T-cell (primary cell): ENCODE measurements around the gene CITED2. TPM values are rescaled to one million over a fixed set of nuclear protein-coding genes. Genes with fewer than 3 reads are reported as not detected.

Source experiments
- ATAC-seq, 4 experiments: fragments of 200-7000 bp in 3 of 4; fragments of 150-1000 bp in 1 of 4; cut with Tn5 transposase; replicated peaks in 1 of 4; 1 replicate in 3 of 4; 2 replicates in 1 of 4; pipeline ENCODE4 v1.10.0; 2021; ENCODE audit warnings: moderate library complexity in 3 of 4, mild to moderate bottlenecking in 2 of 4, moderate number of reproducible peaks in 1 of 4
- CTCF ChIA-PET, 2 donors: fragments of 300-600 bp; sonication (Branson Sonifier 250); formaldehyde crosslinking; loops; one replicate each; lab custom pipeline; 2022; ENCODE audit warnings: antibody characterized with exemption in 2 of 2; lab: Charles Lee
- POLR2A ChIA-PET, 2 donors: fragments of 300-600 bp; sonication (Branson Sonifier 250); formaldehyde crosslinking; loops; one replicate each; lab custom pipeline; 2022; ENCODE audit warnings: antibody characterized with exemption in 2 of 2; lab: Charles Lee
- DNase-seq, 35 experiments: peaks; one replicate each; pipeline versions ENCODE4 v3.0.0 to v3.0.0-alpha.2; 2013 to 2023
- H3K27ac ChIP-seq: one replicate; pipeline ENCODE4 v1.5.1; 2013; ENCODE audit warnings: low read length
- H3K27me3 ChIP-seq, 2 experiments: replicated peaks in 1 of 2; 1 replicate in 1 of 2; 2 replicates in 1 of 2; pipeline versions ENCODE4 v1.6.1 to v1.7.0; 2013; ENCODE audit warnings: low read length in 1 of 2, mixed read lengths in 1 of 2; ENCODE audit not compliant: control insufficient read depth in 2 of 2, insufficient read depth in 2 of 2; ENCODE audit errors: extremely low read depth in 1 of 2
- H3K36me3 ChIP-seq, 2 donors: 1 replicate in 1 of 2; 2 replicates in 1 of 2; pipeline versions ENCODE4 v1.6.1 to v1.7.0; 2013; ENCODE audit warnings: low read length in 1 of 2; ENCODE audit not compliant: control insufficient read depth in 2 of 2, insufficient read depth in 1 of 2; ENCODE audit errors: extremely low read depth in 1 of 2
- H3K4me1 ChIP-seq, 2 experiments: 1 replicate in 1 of 2; 2 replicates in 1 of 2; pipeline versions ENCODE4 v1.6.1 to v1.7.0; 2013; ENCODE audit warnings: low read length in 2 of 2, mixed read lengths in 1 of 2; ENCODE audit not compliant: insufficient read depth in 2 of 2, control insufficient read depth in 1 of 2; ENCODE audit errors: extremely low read depth in 1 of 2
- H3K4me3 ChIP-seq, 2 donors: 1 replicate in 1 of 2; 2 replicates in 1 of 2; pipeline versions ENCODE4 v1.5.1 to v1.7.0; 2013; ENCODE audit warnings: mild to moderate bottlenecking in 2 of 2, low read length in 1 of 2, moderate library complexity in 1 of 2; ENCODE audit not compliant: control insufficient read depth in 1 of 2; ENCODE audit errors: extremely low read depth in 1 of 2
- H3K9me3 ChIP-seq: 2 replicates; pipeline ENCODE4 v1.7.0; 2013
- H3K27ac Mint-ChIP-seq, 2 donors: one replicate each; pipeline ENCODE4 v1.8.0; 2020 to 2021; ENCODE audit warnings: mild to moderate bottlenecking in 2 of 2, mixed read lengths in 2 of 2
- H3K27me3 Mint-ChIP-seq, 2 donors: one replicate each; pipeline ENCODE4 v1.8.0; 2021 to 2022; ENCODE audit warnings: mixed read lengths in 2 of 2
- H3K36me3 Mint-ChIP-seq: one replicate; pipeline ENCODE4 v1.8.0; 2021; ENCODE audit warnings: mixed read lengths
- H3K4me1 Mint-ChIP-seq, 3 donors: one replicate each; pipeline ENCODE4 v1.8.0; 2020 to 2022; ENCODE audit warnings: mixed read lengths in 3 of 3, mild to moderate bottlenecking in 1 of 3
- H3K4me3 Mint-ChIP-seq, 3 donors: one replicate each; pipeline ENCODE4 v1.8.0; 2020 to 2022; ENCODE audit warnings: mild to moderate bottlenecking in 3 of 3, mixed read lengths in 3 of 3, moderate library complexity in 3 of 3
- H3K9me3 Mint-ChIP-seq, 3 donors: one replicate each; pipeline ENCODE4 v1.8.0; 2020 to 2022; ENCODE audit warnings: mixed read lengths in 3 of 3
- WGBS: methylation state at CpG from one replicate; pipeline ENCODE4 v1.1.5; 2013; ENCODE audit warnings: missing lambda C conversion rate; ENCODE audit not compliant: insufficient coverage; 5-methylcytosine and 5-hydroxymethylcytosine counted together
- total RNA-seq, 35 experiments: library from RNA in 6 of 35; stranded (reverse) in 6 of 35; fragments of 120-200 nt in 1 of 35; gene quantifications; one replicate each; pipeline versions ENCODE4 v1.2.1 to v1.2.4 and lab custom pipeline; 2013 to 2026

CITED2 gene
- total RNA-seq, 5 donors from 2014 or later (not counting 1 experiment from before 2014, with no cell fraction given) = 108 to 145 (median 134) TPM

DNA sequence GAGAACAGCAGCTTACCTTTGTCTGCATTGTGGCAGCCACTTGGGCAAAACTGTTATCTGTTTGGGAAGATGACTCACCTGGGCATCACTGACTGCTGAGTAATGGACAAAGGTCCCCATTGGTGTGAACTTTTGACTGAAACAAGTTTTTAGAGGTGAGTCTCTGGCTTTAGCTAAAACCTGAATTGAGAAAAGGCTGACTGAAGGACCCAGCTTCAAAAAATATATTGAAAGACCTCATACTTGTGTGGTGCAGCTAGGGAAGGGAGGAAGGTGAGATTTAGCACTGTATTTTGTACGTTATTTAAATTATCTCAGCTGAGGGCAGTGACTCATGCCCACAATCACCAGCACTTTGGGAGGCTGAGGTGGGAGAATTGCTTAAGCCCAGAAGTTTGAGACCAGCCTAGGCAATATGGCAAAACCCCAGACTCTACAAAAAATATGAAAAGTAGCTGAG, 4.5 kb upstream of the CITED2 start:
- POLR2A ChIA-PET = interaction anchor here in 1 of 2 donors (0.6 kb wide), 1 partner anchor 115 kb away, joined by 4 read pairs; no protein-coding TSS in a partner anchor
- no peak overlapping the region for H3K4me3 Mint-ChIP-seq
- no peaks in the 10 kb centered on the region for H3K27me3 ChIP-seq
- WGBS = no CpG with 5 or more reads among the region's 1 CpG
- peaks cover 5% of the 10 kb centered on the region for H3K36me3 Mint-ChIP-seq
- no peaks in the 10 kb centered on the region for H3K9me3 Mint-ChIP-seq
- peaks cover 11 to 26% (median 13%) of the 10 kb centered on the region in 3 donors for H3K4me1 Mint-ChIP-seq
- no peaks in the 10 kb centered on the region for H3K36me3 ChIP-seq
- CTCF ChIA-PET = interaction anchor here in 1 of 2 donors (1.1 to 1.6 kb wide), 3 partner anchors 10 to 160 kb away, joined by 3 to 7 read pairs (median 4); no protein-coding TSS in a partner anchor
- no peaks in the 10 kb centered on the region for H3K9me3 ChIP-seq
- ATAC-seq (no peak), DNase-seq (no peak)
- H3K4me1 ChIP-seq = peaks cover 3 to 13% of the 10 kb centered on the region in 2 experiments
- peak overlapping the region in 1 of 2 donors; percentile 25 for H3K27ac Mint-ChIP-seq
- H3K27ac ChIP-seq = no peak overlapping the region
- H3K4me3 ChIP-seq = no peak overlapping the region
- no peaks in the 10 kb centered on the region for H3K27me3 Mint-ChIP-seq

DNA sequence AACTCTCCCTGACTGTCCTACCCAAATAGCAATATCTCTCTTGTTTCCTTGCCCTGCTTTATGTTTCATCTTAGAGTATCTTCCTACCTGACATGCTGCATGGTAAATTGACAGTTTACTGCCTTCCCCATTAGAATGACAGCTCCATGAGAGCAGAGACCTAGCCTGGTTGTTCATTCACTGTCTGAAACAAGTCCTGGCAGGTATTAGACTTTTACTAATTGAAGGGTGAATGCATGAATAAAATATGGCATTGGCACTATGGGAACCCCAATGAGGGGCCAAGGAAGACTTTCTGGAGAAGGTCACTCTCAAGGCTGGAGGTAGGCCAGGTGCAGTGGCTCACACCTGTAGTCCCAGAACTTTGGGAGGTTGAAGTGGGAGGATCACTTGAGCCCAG, 3.8 kb upstream of the CITED2 start:
- CTCF ChIA-PET = interaction anchor here (0.6 to 1.6 kb wide), 6 partner anchors 9 to 503 kb away, joined by 3 to 8 read pairs (median 4); no protein-coding TSS in a partner anchor
- Mint-ChIP-seq H3K4me1 (peaks cover 11 to 30% (median 13%) of the 10 kb centered on the region in 3 donors), H3K27me3 (no peaks in the 10 kb centered on the region), H3K27ac (no peak overlapping the region), H3K4me3 (no peak overlapping the region), H3K9me3 (no peaks in the 10 kb centered on the region), H3K36me3 (peaks cover 12% of the 10 kb centered on the region)
- POLR2A ChIA-PET = no interaction called here
- no peaks in the 10 kb centered on the region for H3K9me3 ChIP-seq
- DNase-seq = no peak
- H3K27ac ChIP-seq = no peak overlapping the region
- peaks cover 3 to 13% of the 10 kb centered on the region in 2 experiments for H3K4me1 ChIP-seq
- peaks cover 0 to 4% of the 10 kb centered on the region in 2 donors for H3K36me3 ChIP-seq
- no peaks in the 10 kb centered on the region for H3K27me3 ChIP-seq
- no peak overlapping the region for H3K4me3 ChIP-seq
- ATAC-seq = no peak

DNA sequence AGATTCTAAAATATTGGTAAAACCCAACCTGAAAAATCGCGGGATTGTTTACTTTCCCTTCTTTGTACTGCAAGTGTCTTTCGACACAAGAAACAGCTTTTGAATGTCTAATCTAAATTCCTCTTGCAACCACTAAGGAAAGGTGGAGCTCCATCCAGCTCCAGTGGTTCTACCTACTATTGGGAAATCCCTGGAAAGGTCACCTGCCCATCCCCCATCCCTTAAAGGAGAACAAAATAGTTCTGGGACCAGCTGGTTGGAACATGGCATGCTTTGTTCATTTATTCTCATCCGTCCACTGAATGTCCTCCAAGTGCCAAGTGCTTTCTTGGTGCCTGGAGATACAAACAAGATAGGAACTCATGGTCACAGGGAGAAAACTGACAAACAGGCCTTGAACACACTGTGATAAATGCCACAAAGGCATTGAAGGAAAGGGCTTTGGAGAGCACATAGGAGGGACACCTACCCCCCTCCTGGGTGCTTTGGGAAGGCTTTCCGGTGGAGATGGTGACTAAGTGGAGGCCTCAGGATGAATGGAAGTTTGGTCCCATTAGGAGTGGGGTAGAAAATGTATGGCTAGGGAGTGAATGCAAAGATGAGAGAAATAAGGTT, 2.3 kb upstream of the CITED2 start:
- peak overlapping the region; percentile 98 to 100 for H3K27ac Mint-ChIP-seq
- ChIA-PET POLR2A (interaction anchor here in 1 of 2 donors (0.5 kb wide), 1 partner anchor 264 kb away, joined by 3 read pairs; no protein-coding TSS in a partner anchor), CTCF (interaction anchor here in 1 of 2 donors (1.6 kb wide), 1 partner anchor 157 kb away, joined by 6 read pairs; no protein-coding TSS in a partner anchor)

DNA sequence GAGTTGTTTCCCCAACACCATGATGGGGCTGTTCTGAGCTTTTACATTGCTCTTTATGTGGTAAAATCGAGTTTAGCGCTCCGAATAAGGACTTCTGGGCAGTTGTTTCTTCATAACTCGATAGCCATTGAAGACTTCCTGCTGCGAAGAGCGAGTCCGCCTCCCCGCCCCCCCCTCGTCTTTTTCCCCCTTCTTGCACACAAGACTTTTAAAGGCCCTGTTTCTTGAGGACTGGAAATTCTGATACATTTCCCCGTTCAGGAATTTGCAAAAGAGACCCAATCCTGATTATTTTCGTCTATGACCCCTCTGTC, 1.5 kb upstream of the CITED2 start:
- peak overlapping the region; percentile 93 for H3K27ac ChIP-seq
- peak overlapping the region; percentile 96 to 100 (median 99) for H3K4me3 Mint-ChIP-seq
- H3K4me3 ChIP-seq = peak overlapping the region; percentile 94 to 99
- no CpG with 5 or more reads among the region's 11 CpGs for WGBS
- no peaks in the 10 kb centered on the region for H3K27me3 ChIP-seq
- H3K4me1 ChIP-seq = peaks cover 13% of the 10 kb centered on the region in 2 experiments
- H3K9me3 Mint-ChIP-seq = no peaks in the 10 kb centered on the region
- H3K36me3 ChIP-seq = peaks cover 0 to 4% of the 10 kb centered on the region in 2 donors
- H3K27ac Mint-ChIP-seq = peak overlapping the region; percentile 98 to 100
- ChIA-PET POLR2A (interaction anchor here in 1 of 2 donors (0.6 to 1.2 kb wide), 4 partner anchors 11 to 57 kb away, joined by 3 to 7 read pairs (median 4); no protein-coding TSS in a partner anchor), CTCF (interaction anchor here in 1 of 2 donors (0.8 to 2.2 kb wide), 7 partner anchors 8 to 387 kb away, joined by 3 to 10 read pairs (median 4); no protein-coding TSS in a partner anchor)
- peaks cover 22 to 42% (median 23%) of the 10 kb centered on the region in 3 donors for H3K4me1 Mint-ChIP-seq
- no peaks in the 10 kb centered on the region for H3K27me3 Mint-ChIP-seq
- H3K36me3 Mint-ChIP-seq = peaks cover 29% of the 10 kb centered on the region
- ATAC-seq (no peak), DNase-seq (no peak)
- H3K9me3 ChIP-seq = no peaks in the 10 kb centered on the region

More for the DNA sequence above, 2.3 kb upstream of the CITED2 start:
- Mint-ChIP-seq H3K4me1 (peaks cover 14 to 34% (median 16%) of the 10 kb centered on the region in 3 donors), H3K4me3 (peak overlapping the region; percentile 96 to 100 (median 99)), H3K27me3 (no peaks in the 10 kb centered on the region), H3K9me3 (no peaks in the 10 kb centered on the region), H3K36me3 (peaks cover 22% of the 10 kb centered on the region)
- H3K4me3 ChIP-seq = no peak overlapping the region
- ATAC-seq (no peak), DNase-seq (no peak)
- peaks cover 8 to 13% of the 10 kb centered on the region in 2 experiments for H3K4me1 ChIP-seq
- WGBS = 97% methylated on average over 5 of the region's 5 CpGs
- H3K27ac ChIP-seq = no peak overlapping the region
- peaks cover 0 to 4% of the 10 kb centered on the region in 2 donors for H3K36me3 ChIP-seq
- H3K9me3 ChIP-seq = no peaks in the 10 kb centered on the region
- H3K27me3 ChIP-seq = no peaks in the 10 kb centered on the region

DNA sequence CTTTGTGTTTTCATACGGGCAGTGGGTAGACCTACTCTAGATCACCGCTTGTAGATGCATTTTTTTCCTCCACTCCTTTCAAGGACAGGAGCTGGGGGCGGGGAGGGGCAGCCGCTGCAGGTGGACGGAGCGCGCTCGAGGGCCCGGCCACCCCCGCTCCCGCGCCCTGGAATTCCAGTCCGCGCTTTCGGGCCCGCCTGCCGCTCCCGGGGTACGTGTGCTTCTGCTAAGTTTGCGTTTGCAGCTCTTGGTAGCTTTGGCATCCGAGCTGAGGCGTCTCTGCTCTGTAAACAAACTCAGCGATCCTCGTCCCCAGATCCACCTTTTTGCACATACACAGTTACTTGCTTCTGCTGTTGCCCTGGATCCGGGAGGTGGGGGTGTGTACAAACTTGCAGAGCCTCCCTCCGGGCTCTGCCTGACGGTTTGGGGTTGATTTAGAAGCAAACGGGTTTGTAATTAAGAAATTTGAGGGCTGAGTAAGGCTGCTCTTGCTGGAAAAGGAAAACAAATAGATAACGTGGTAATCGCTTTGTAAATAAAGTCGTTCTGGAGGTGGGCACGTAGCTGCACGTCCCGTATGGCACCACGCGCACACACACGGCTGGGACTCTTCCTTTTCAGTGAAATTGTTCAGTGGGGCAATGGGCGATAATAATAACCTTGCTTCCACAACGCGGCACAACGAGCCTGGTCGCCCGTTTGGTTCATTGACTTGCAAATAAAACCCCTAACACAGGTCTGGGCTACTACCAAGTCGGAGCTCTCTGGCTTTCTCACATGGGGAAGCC, 973 bp upstream of the CITED2 start:
- peaks cover 27 to 47% (median 29%) of the 10 kb centered on the region in 3 donors for H3K4me1 Mint-ChIP-seq
- peaks cover 0 to 4% of the 10 kb centered on the region in 2 donors for H3K36me3 ChIP-seq
- peak overlapping the region; percentile 98 to 100 for H3K27ac Mint-ChIP-seq
- no peaks in the 10 kb centered on the region for H3K9me3 Mint-ChIP-seq
- H3K9me3 ChIP-seq = no peaks in the 10 kb centered on the region
- H3K4me3 Mint-ChIP-seq = peak overlapping the region; percentile 96 to 100 (median 99)
- H3K27me3 Mint-ChIP-seq = no peaks in the 10 kb centered on the region
- no peaks in the 10 kb centered on the region for H3K27me3 ChIP-seq
- DNase-seq = peak; percentile 76 to 91 (median 83)
- peaks cover 13% of the 10 kb centered on the region in 2 experiments for H3K4me1 ChIP-seq
- H3K36me3 Mint-ChIP-seq = peaks cover 29% of the 10 kb centered on the region
- ChIA-PET CTCF (interaction anchor here (0.6 to 2.2 kb wide), 15 partner anchors 9 to 920 kb away, joined by 3 to 10 read pairs (median 5); partner anchors contain the start of gene CCDC28A (in 1 of the 2)), POLR2A (interaction anchor here (0.5 to 2.4 kb wide), 29 partner anchors 10 to 920 kb away, joined by 3 to 17 read pairs (median 4); partner anchors contain the start of genes CCDC28A (in 1 of the 2) and HECA (in 1 of the 2))
- WGBS = 0% methylated on average over 25 of the region's 44 CpGs
- ATAC-seq = peak; percentile 65 to 71 (median 67)
- H3K27ac ChIP-seq = peak overlapping the region; percentile 93
- H3K4me3 ChIP-seq = peak overlapping the region; percentile 94 to 99
